HT1080 (cell line): ENCODE measurements around the gene ATP11A. TPM values are rescaled to one million over a fixed set of nuclear protein-coding genes. Genes with fewer than 3 reads are reported as not detected.
"Not testable (repeated sequence)": the region's sequence is repeated elsewhere in the genome, so short reads cannot be mapped to it uniquely, and the experiment has no call there.

ENCODE experiments used
- DNase-seq: peaks from one replicate; pipeline ENCODE4 v3.0.0-alpha.2; 2015; ENCODE audit warnings: low read depth
- total RNA-seq: library from RNA; depleted of rRNA; stranded (reverse); fragments of >200 nt; shearing (Covaris generic); gene quantifications from 2 replicates; pipeline ENCODE4 v1.2.3, GENCODE V29; 2014

The ATP11A gene
- total RNA-seq, 1 experiment from 2014 or later, result 7.7 TPM

- DNase-seq, result no peak
Measured at GRCh38 chr13:112852808-112853207, 163.0 kb downstream of the ATP11A start.

DNA sequence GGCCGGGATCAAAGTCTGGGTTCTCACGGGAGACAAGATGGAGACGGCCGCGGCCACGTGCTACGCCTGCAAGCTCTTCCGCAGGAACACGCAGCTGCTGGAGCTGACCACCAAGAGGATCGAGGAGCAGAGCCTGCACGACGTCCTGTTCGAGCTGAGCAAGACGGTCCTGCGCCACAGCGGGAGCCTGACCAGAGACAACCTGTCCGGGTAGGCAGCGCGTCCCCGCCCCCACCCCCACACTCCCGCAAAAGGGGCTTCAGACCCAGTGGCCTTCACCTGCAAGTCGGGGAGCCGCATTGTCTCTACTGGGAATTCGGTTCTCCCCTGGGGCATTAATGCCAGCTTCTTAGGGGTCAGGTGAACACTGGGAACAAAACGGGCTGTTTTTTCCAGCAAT, 164.5 kb downstream of the ATP11A start:
- DNase-seq, result no peak

DNA sequence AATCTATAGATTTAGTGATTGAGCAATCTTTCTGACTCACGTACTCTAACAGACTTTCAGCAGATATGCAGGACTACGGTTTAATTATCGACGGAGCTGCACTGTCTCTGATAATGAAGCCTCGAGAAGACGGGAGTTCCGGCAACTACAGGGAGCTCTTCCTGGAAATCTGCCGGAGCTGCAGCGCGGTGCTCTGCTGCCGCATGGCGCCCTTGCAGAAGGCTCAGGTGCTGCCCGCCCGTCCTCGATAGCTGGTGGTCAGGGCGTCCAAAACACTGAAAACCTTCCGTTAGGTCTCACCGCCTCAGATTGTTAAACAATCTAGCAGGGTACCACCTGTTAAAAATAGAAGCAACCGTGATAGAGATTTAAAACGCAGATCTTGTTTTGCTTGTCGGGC, 166.0 kb downstream of the ATP11A start:
- no peak for DNase-seq

DNA sequence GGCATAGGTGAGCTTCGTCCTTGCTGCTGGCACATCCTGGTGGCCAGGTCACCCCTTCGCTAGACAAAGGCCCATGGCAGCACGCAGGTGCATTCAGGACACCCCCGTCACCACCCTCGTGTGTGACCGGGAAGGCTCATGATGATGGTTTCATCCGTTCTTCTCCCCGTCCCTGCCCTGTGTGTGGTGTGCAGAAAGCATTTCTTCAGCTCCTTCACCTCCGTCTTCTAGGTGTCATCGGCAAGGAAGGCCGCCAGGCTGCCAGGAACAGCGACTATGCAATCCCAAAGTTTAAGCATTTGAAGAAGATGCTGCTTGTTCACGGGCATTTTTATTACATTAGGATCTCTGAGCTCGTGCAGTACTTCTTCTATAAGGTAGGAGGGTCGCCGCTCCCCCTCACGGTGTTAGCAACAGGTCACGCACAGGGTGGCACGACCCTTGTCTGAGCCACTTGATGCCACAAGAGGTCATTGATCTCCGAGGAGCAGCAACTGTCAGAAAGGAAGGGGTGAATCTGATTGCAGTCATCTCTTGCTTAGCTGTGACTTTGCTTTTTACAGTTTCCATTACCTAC, 168.2 kb downstream of the ATP11A start:
- DNase-seq, result no peak

- DNase-seq, result no peak
Measured at GRCh38 chr13:112859128-112859816, 169.4 kb downstream of the ATP11A start.

DNA sequence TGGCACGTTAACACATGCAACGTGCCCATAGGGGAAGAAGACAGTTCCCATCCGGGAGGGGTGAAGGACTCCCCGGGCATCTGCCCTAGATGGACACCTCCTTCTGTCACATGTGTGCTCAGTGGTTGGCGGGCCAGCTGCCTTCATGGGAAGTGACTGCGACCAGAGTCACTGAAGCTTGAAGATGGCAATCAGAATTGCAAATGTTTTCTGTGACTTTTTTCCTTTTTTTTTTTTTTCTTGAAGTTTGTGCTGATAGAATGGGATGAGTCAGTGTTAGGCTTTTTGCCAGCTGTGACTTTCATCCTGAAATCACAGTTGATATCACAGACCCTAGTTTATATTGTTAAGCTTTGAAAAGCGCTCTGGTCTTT, 170.0 kb downstream of the ATP11A start:
- peak; percentile 50 for DNase-seq

DNA sequence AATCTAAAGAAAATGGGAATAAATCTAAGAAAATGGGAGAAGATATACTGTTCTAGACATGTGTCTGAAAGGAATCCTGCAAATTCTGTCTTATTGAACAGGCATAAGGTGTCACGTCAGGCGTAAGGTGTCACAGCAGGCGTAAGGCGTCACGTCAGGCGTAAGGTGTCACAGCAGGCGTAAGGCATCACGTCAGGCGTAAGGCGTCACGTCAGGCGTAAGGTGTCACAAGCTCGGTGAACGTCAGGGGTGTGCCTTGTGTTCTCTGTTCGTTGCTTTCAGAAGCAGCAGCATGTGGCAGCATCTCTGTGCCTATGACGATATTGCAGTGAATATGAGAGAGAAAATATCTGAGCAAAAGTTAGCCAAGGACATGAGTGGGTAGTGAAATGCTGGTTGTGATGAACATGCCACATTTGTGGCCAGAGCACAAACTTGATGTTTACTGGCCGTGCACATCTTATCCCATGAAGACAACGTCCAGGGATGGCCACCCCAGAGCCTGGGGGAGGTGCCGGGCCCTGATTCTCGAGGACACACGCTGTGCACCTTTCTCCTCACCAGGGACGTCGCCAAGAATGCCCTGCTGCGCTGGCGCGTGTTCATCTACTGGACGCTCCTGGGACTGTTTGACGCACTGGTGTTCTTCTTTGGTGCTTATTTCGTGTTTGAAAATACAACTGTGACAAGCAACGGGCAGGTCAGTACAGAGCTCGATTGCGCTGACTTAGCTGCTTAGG, 172.2 kb downstream of the ATP11A start:
- DNase-seq, result no peak

- not testable (repeated sequence) for DNase-seq
Measured at GRCh38 chr13:112863356-112863755, 173.5 kb downstream of the ATP11A start.

GRCh38 chr13:112865478-112865877, 175.6 kb downstream of the ATP11A start:
- DNase-seq, result not testable (repeated sequence)

- no peak for DNase-seq
Measured at GRCh38 chr13:112867301-112867711, 177.5 kb downstream of the ATP11A start.

DNA sequence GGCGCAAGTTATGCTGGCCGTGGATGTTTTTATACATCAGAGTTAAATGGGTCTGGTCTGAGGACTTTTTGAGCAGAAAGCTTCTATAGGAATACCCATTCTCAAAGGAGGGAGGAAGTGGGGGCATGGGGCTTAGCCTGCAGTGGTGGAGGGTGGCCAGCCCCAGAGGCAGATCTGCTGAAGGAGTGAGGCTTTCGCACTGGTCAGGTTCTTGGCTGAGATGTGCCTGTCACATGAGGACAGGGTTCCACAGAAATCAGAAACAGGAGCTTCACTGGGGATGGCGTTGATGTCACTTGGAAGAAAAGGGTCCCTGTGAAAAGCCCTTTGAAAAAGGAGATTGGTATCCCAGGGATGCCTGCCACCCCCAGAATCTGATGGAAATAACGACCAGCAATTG, 178.5 kb downstream of the ATP11A start:
- DNase-seq, result no peak

- no peak for DNase-seq
Measured at GRCh38 chr13:112869202-112870050, 179.6 kb downstream of the ATP11A start.

GRCh38 chr13:112870051-112870331, 180.2 kb downstream of the ATP11A start:
- DNase-seq, result no peak

GRCh38 chr13:112870737-112871287, 181.0 kb downstream of the ATP11A start:
- DNase-seq, result no peak

GRCh38 chr13:112871742-112872141, 181.9 kb downstream of the ATP11A start:
- DNase-seq, result no peak

DNA sequence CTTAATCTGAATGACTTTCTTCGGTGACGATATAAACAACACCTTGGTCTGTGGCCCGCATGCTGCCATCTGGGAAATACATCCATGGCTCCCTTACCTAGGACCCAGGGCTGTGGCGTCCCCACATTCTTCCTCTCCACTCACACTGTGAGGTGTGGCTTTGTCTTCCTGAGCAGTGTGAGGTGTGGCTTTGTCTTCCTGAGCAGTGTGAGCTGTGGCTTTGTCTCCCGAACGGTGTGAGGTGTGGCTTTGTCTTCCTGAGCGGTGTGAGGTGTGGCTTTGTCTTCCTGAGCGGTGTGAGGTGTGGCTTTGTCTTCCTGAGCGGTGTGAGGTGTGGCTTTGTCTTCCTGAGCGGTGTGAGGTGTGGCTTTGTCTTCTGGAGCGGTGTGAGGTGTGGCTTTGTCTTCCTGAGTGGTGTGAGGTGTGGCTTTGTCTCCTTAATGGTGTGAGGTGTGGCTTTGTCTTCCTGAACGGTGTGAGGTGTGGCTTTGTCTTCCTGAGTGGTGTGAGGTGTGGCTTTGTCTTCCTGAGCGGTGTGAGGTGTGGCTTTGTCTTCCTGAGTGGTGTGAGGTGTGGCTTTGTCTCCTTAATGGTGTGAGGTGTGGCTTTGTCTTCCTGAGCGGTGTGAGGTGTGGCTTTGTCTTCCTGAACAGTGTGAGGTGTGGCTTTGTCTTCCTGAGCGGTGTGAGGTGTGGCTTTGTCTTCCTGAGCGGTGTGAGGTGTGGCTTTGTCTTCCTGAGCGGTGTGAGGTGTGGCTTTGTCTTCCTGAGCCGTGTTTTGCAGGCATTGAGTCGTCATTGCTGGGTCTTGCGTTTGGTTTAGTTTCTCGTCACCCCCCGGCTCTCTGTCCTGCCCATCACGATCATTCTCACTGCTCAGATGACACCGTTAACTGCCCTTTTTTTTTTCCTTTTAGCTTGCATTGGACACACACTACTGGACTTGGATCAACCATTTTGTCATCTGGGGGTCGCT, 183.1 kb downstream of the ATP11A start:
- not testable (repeated sequence) for DNase-seq

- DNase-seq, result peak; percentile 52
Measured at GRCh38 chr13:112873851-112874750, 184.3 kb downstream of the ATP11A start.

DNA sequence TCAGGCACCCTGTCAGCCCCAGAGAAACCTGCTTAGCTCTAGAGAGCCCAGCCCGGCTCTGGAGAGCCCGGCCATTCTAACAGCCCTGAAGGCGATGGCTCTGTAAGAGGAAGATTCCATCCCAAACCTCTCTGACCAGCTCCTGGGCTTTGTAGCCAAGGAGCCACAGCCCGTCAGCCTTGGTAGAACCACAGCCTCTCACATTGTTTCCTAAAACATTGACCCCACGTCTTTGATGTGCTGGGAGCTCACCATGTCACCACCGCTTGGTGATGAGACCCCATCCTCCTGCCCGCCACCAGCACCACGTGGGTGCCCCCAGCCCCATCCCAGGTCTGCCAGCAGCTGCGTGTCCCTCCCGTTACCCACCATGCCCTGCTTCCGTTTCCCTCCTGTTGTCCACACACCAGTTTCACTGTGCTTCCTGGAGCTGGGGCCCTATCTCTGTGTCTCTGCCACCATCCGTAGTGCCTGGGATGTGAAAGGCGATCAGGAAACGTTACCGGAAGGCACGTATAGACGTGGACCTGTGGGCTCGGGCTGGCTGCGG, 185.0 kb downstream of the ATP11A start:
- DNase-seq, result no peak

GRCh38 chr13:112875627-112876026, 185.8 kb downstream of the ATP11A start:
- no peak for DNase-seq
